PC-9 (cell line): ENCODE data around the gene FES.

Experiments used
- EZH2 ChIP-seq: fragments of 200-600 bp; sonication (generic); IDR thresholded peaks from 2 replicates; pipeline ENCODE4 v1.8.0; 2017; ENCODE audit warnings: antibody characterized with exemption, low read depth
- TF ChIP-seq, protein P1 (sequence below): fragments of 200-600 bp; sonication (generic); conservative IDR thresholded peaks from 2 replicates; pipeline ENCODE4 v1.6.1; 2017; ENCODE audit warnings: mixed run types, antibody characterized with exemption, mild to moderate bottlenecking, moderate library complexity

DNA sequence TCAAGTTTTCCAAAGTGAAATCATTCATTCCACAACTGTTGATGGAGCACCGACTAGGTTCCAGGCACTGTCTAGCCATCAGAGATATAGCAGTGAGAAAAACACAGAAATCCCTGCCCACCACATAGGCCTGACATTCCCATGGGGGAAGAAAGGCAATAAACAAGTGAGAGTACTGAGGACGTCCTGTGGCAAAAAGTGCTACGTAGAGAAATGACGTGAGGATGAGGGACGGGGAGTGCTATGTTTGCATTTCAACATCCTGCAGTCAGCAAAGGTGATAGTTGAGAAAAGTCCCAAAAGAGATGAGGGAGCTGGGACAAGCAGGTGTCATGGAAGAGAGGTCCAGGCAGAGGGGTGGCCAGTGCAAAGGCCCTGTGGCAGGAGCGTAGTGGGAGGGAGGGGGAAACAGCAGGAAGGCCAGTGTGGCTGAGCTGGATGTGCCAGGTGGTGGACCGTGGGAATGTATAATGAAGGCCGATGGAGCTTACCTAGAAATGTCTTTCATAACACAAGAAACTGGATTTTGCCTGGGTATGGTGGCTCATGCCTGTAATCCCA is 26.3 kb upstream of the FES start:
- TF ChIP-seq, protein P1, sequence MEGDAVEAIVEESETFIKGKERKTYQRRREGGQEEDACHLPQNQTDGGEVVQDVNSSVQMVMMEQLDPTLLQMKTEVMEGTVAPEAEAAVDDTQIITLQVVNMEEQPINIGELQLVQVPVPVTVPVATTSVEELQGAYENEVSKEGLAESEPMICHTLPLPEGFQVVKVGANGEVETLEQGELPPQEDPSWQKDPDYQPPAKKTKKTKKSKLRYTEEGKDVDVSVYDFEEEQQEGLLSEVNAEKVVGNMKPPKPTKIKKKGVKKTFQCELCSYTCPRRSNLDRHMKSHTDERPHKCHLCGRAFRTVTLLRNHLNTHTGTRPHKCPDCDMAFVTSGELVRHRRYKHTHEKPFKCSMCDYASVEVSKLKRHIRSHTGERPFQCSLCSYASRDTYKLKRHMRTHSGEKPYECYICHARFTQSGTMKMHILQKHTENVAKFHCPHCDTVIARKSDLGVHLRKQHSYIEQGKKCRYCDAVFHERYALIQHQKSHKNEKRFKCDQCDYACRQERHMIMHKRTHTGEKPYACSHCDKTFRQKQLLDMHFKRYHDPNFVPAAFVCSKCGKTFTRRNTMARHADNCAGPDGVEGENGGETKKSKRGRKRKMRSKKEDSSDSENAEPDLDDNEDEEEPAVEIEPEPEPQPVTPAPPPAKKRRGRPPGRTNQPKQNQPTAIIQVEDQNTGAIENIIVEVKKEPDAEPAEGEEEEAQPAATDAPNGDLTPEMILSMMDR: no peak
- TF ChIP-seq EZH2: no peak
